Measurements from ENCODE around the gene SUPT6H. TPM values are rescaled to one million over a fixed set of nuclear protein-coding genes. Genes with fewer than 3 reads are reported as not detected.

Gene SUPT6H
- total and polyA plus RNA-seq, 2 of the 8 experiments (the other 6 are each of a cell fraction or from before 2014, with no cell fraction given), result 32.0 to 59.9 TPM

DNA sequence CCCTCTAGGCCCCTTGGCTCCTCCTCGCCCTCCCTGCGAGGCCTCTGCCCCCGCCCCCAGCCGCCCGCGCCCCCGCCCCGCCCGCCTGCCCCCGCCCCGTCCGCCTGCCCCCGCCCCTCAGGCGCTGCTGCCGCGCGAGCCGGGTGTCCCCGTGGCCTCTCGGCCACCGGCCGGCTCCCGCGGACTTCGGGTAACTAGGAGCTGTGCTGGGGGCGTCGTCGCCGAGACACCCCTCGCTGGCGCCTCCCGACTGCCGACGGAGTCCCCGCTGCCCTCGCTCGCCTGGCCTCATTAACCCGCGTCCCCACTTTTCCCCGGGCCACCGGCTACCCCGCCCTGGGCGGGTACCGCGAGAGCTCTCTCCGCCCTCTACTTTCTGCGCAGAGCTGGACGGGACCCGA, 64.2 kb downstream of the SUPT6H start, which contains the start of gene TLCD1:
Gene TLCD1 (minus strand): TSS at position 8 of the 401 bp plus-strand sequence. CDS start 136 bp downstream, outside the sequence.
- no peak for DNase-seq (ENCODE audit: low read depth in 1 of 2, low spot score in 2 of 2)
- H2BK5ac ChIP-seq (ENCODE audit: low read depth, low read length), result peak within 1 kb of the TSS; percentile 96
- peaks cover 17% of the 10 kb centered on the region; the same call in 1 of the 2 replicates for H3K23me2 ChIP-seq (ENCODE audit: low read depth, low read length)
- CTCF ChIA-PET (ENCODE audit: partially characterized antibody), result interaction anchor here (0.6 to 16.9 kb wide), 34 partner anchors 9 to 227 kb away, joined by 3 to 316 read pairs (median 6); partner anchors contain the start of genes DHRS13, FLOT2, PROCA1 and TRAF4
- no peaks in the 10 kb centered on the region; the same call in 1 of the 2 replicates for H3K79me1 ChIP-seq (ENCODE audit: low read depth, low read length)
- no peak within 1 kb of the TSS; the same call in 1 of the 2 replicates for H2AFZ ChIP-seq (ENCODE audit: low read length)
- peak within 1 kb of the TSS; percentile 89 for H3K27ac ChIP-seq (ENCODE audit: low read depth, low read length)
- peak within 1 kb of the TSS; percentile 92 for H3K56ac ChIP-seq (replicated peaks; ENCODE audit: insufficient read length, low read depth, low read length)
- H3K4me2 ChIP-seq (ENCODE audit: insufficient read depth in 1 of 2, low read depth in 2 of 2, low read length in 2 of 2), result peak within 1 kb of the TSS; percentile 95 to 99
- peak within 1 kb of the TSS; percentile 97 for H3K4ac ChIP-seq (replicated peaks; ENCODE audit: insufficient read length, low read depth, low read length)
- H2BK20ac ChIP-seq (ENCODE audit: low read length), result peak within 1 kb of the TSS; percentile 72; the same call in 1 of the 2 replicates
- peak within 1 kb of the TSS; percentile 84 for H2BK120ac ChIP-seq (replicated peaks; ENCODE audit: low read depth, low read length)
- H3K36me3 ChIP-seq (ENCODE audit: control insufficient read depth in 2 of 4, insufficient read depth in 4 of 4, low read length in 3 of 4), result peaks cover 19 to 39% (median 33%) of the 10 kb centered on the region in 4 experiments
- peak within 1 kb of the TSS; percentile 72; the same call in 1 of the 2 replicates for H2BK15ac ChIP-seq (ENCODE audit: low read length)
- no peaks in the 10 kb centered on the region for H3K9me3 ChIP-seq (ENCODE audit: insufficient read depth in 2 of 2, low read depth in 1 of 2, low read length in 1 of 2)
- peak within 1 kb of the TSS; percentile 68 for H3K14ac ChIP-seq (ENCODE audit: insufficient read length)
- H4K8ac ChIP-seq (ENCODE audit: extremely low read depth, insufficient read depth, low read length), result peak within 1 kb of the TSS; percentile 97
- peak within 1 kb of the TSS; percentile 96; the same call in 1 of the 2 replicates for H2BK12ac ChIP-seq (ENCODE audit: low read depth, low read length)
- H3K23ac ChIP-seq (ENCODE audit: insufficient read length), result no peak within 1 kb of the TSS
- WGBS, 2 experiments (ENCODE audit: extremely low coverage in 1 of 2, insufficient coverage in 1 of 2, insufficient read length in 1 of 2, insufficient replicate concordance in 2 of 2, low coverage in 1 of 2, low lambda C conversion rate in 2 of 2, missing lambda C conversion rate in 1 of 2), result 2% methylated on average over 29 of the region's 49 CpGs; no CpG with 5 or more reads in 1 of the 2 experiments
- H3K79me2 ChIP-seq (ENCODE audit: control insufficient read depth in 1 of 2, insufficient read depth in 2 of 2, low read length in 2 of 2), result peaks cover 0 to 26% of the 10 kb centered on the region in 2 experiments; a peak in 2 of 4 replicates
- H2AK5ac ChIP-seq (ENCODE audit: low read depth, low read length), result peak within 1 kb of the TSS; percentile 67
- H4K20me1 ChIP-seq (replicated peaks in 1 of 2; ENCODE audit: control insufficient read depth in 1 of 2, insufficient read depth in 2 of 2, low read length in 2 of 2), result peaks cover 6 to 16% of the 10 kb centered on the region in 2 experiments
- peak within 1 kb of the TSS; percentile 99 for H4K91ac ChIP-seq (replicated peaks; ENCODE audit: insufficient read length, low read length)
- peak within 1 kb of the TSS; percentile 82 to 93 (median 91) for H3K9ac ChIP-seq (replicated peaks in 1 of 4; ENCODE audit: extremely low read depth in 1 of 4, low read depth in 3 of 4, low read length in 3 of 4)
- peak within 1 kb of the TSS; percentile 98 for H3K18ac ChIP-seq (ENCODE audit: extremely low read depth, low read length)
- POLR2A ChIA-PET (ENCODE audit: partially characterized antibody), result interaction anchor here (0.7 to 17.6 kb wide), 22 partner anchors 7 to 242 kb away, joined by 3 to 813 read pairs (median 6); partner anchors contain the start of genes DHRS13, FAM222B, FLOT2 and PHF12
- no peak for FAIRE-seq
- no peaks in the 10 kb centered on the region for H3K27me3 ChIP-seq (replicated peaks in 1 of 4; ENCODE audit: control insufficient read depth in 3 of 4, extremely low read depth in 1 of 4, insufficient read depth in 3 of 4, low read length in 3 of 4)
- peaks cover 0 to 15% (median 6%) of the 10 kb centered on the region in 4 experiments; a peak in 6 of 7 replicates for H3K4me1 ChIP-seq (replicated peaks in 1 of 4; ENCODE audit: control insufficient read depth in 3 of 4, insufficient read depth in 4 of 4, low read length in 3 of 4)
- peak within 1 kb of the TSS; percentile 81 to 97 (median 89) for H3K4me3 ChIP-seq (ENCODE audit: extremely low read depth in 1 of 4, insufficient read depth in 2 of 4, low read depth in 3 of 4, low read length in 4 of 4)
- H4K5ac ChIP-seq (ENCODE audit: insufficient read length, low read depth, low read length), result peak within 1 kb of the TSS; percentile 93
- TF ChIP-seq ATF3 (IDR thresholded peaks at IDR 0.05; ENCODE audit: insufficient read depth, low read depth, low read length) (no peak), HDAC6 (IDR thresholded peaks at IDR 0.05; ENCODE audit: low read depth, low read length) (no peak), RBBP5 (IDR thresholded peaks at IDR 0.05; ENCODE audit: borderline replicate concordance, low read depth, low read length) (0 out of 2 replicates have a peak, but pooled peaks have one; percentile 21), ATF2 (IDR thresholded peaks at IDR 0.05; ENCODE audit: low read length) (no peak), CREB1 (IDR thresholded peaks at IDR 0.05) (peak; percentile 21; the same call in 1 of the 2 replicates), BRCA1 (IDR thresholded peaks at IDR 0.05; ENCODE audit: low read depth, low read length) (0 out of 2 replicates have a peak, but pooled peaks have one; percentile 33), KDM4A (IDR thresholded peaks at IDR 0.05; ENCODE audit: low read depth, low read length, severe bottlenecking) (peak; percentile 33), SIX5 (IDR thresholded peaks at IDR 0.05; ENCODE audit: low read depth, low read length) (no peak), SP2 (IDR thresholded peaks at IDR 0.05; ENCODE audit: low read length) (no peak), CHD2 (IDR thresholded peaks at IDR 0.05; ENCODE audit: low read length) (peak; percentile 71; the same call in 1 of the 2 replicates)

All from H1 (cell line).